Measurements from ENCODE around the gene UCN3. TPM values are rescaled to one million over a fixed set of nuclear protein-coding genes. Genes with fewer than 3 reads are reported as not detected.

UCN3 gene
- total and polyA plus RNA-seq, 9 of the 15 experiments (the other 6 are each of a cell fraction or from before 2014, with no cell fraction given), result not detected

DNA sequence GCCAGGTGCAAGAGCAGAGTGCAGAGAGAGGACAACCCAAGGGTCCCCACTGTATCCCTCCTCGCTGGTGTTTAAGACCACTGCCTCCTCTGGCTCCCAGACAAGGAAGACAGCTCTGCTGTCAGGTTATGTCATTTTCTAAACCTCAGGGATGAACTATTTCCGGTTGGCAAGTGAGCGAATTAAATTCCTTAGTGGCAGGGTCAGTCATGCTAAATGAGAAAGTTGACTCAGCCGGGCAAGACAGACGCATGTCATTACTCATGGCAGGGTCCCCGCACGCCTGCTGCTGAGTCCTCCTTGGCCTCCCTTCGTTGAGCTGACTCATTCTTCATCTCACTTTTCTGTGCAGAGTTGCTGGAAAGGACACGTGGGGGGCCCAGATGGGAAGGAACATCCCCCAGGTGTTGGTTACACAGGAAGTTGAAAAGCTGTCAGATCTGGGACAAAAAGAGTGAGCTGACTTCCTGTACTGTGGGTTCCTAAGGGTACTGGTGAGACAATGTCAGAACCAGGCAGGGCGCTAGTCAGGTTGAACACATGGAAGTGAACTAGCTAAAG is 47.1 kb upstream of the UCN3 start (continued):
- TF ChIP-seq ZKSCAN1 (IDR thresholded peaks at IDR 0.05; ENCODE audit: low read depth, low read length) (no peak), FOXP1 (CRISPR knock-in tag; IDR thresholded peaks at IDR 0.05) (no peak; the same call in 1 of the 2 replicates), ATF7 (IDR thresholded peaks at IDR 0.05) (peak; percentile 57; the same call in 1 of the 2 replicates), ZNF778 (CRISPR knock-in tag; IDR thresholded peaks at IDR 0.05) (no peak), POLR2A (conservative IDR thresholded peaks at IDR 0.05) (no peak), ZNF584 (CRISPR knock-in tag; IDR thresholded peaks at IDR 0.05; ENCODE audit: low read depth) (peak; percentile 72), DIDO1 (tag; IDR thresholded peaks at IDR 0.05; ENCODE audit: low read depth) (no peak), TEAD4 (IDR thresholded peaks at IDR 0.05; ENCODE audit: low read length) (peak; percentile 21; the same call in 1 of the 2 replicates), TEAD4 (CRISPR knock-in tag; IDR thresholded peaks at IDR 0.05; ENCODE audit: borderline replicate concordance) (no peak), CHD4 (IDR thresholded peaks at IDR 0.05; ENCODE audit: insufficient read depth, insufficient replicate concordance, low read depth, low read length, poor library complexity, severe bottlenecking) (no peak), MAFK (IDR thresholded peaks at IDR 0.05; ENCODE audit: low read length) (peak; percentile 81; the same call in 1 of the 2 replicates), ZNF583 (CRISPR knock-in tag; IDR thresholded peaks at IDR 0.05) (no peak), TAF15 (IDR thresholded peaks at IDR 0.05; ENCODE audit: low read depth, low read length) (no peak), ZNF707 (CRISPR knock-in tag; conservative IDR thresholded peaks at IDR 0.05) (no peak)
- TF ChIP-seq, protein P1, sequence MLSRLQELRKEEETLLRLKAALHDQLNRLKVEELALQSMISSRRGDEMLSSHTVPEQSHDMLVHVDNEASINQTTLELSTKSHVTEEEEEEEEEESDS (CRISPR knock-in tag; IDR thresholded peaks at IDR 0.05), result no peak
- TF ChIP-seq, protein P2, sequence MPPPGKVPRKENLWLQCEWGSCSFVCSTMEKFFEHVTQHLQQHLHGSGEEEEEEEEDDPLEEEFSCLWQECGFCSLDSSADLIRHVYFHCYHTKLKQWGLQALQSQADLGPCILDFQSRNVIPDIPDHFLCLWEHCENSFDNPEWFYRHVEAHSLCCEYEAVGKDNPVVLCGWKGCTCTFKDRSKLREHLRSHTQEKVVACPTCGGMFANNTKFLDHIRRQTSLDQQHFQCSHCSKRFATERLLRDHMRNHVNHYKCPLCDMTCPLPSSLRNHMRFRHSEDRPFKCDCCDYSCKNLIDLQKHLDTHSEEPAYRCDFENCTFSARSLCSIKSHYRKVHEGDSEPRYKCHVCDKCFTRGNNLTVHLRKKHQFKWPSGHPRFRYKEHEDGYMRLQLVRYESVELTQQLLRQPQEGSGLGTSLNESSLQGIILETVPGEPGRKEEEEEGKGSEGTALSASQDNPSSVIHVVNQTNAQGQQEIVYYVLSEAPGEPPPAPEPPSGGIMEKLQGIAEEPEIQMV (tag; conservative IDR thresholded peaks at IDR 0.05; ENCODE audit: low read depth), result no peak
- TF ChIP-seq, protein P3, sequence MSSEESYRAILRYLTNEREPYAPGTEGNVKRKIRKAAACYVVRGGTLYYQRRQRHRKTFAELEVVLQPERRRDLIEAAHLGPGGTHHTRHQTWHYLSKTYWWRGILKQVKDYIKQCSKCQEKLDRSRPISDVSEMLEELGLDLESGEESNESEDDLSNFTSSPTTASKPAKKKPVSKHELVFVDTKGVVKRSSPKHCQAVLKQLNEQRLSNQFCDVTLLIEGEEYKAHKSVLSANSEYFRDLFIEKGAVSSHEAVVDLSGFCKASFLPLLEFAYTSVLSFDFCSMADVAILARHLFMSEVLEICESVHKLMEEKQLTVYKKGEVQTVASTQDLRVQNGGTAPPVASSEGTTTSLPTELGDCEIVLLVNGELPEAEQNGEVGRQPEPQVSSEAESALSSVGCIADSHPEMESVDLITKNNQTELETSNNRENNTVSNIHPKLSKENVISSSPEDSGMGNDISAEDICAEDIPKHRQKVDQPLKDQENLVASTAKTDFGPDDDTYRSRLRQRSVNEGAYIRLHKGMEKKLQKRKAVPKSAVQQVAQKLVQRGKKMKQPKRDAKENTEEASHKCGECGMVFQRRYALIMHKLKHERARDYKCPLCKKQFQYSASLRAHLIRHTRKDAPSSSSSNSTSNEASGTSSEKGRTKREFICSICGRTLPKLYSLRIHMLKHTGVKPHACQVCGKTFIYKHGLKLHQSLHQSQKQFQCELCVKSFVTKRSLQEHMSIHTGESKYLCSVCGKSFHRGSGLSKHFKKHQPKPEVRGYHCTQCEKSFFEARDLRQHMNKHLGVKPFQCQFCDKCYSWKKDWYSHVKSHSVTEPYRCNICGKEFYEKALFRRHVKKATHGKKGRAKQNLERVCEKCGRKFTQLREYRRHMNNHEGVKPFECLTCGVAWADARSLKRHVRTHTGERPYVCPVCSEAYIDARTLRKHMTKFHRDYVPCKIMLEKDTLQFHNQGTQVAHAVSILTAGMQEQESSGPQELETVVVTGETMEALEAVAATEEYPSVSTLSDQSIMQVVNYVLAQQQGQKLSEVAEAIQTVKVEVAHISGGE (CRISPR knock-in tag; IDR thresholded peaks at IDR 0.05), result peak in 1 of 3 experiments; percentile 73; a peak in 2 of 6 replicates
- TF ChIP-seq, protein P4, sequence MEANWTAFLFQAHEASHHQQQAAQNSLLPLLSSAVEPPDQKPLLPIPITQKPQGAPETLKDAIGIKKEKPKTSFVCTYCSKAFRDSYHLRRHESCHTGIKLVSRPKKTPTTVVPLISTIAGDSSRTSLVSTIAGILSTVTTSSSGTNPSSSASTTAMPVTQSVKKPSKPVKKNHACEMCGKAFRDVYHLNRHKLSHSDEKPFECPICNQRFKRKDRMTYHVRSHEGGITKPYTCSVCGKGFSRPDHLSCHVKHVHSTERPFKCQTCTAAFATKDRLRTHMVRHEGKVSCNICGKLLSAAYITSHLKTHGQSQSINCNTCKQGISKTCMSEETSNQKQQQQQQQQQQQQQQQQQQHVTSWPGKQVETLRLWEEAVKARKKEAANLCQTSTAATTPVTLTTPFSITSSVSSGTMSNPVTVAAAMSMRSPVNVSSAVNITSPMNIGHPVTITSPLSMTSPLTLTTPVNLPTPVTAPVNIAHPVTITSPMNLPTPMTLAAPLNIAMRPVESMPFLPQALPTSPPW (CRISPR knock-in tag; IDR thresholded peaks at IDR 0.05), result peak; percentile 25; the same call in 1 of the 2 replicates
- TF ChIP-seq, protein P5, sequence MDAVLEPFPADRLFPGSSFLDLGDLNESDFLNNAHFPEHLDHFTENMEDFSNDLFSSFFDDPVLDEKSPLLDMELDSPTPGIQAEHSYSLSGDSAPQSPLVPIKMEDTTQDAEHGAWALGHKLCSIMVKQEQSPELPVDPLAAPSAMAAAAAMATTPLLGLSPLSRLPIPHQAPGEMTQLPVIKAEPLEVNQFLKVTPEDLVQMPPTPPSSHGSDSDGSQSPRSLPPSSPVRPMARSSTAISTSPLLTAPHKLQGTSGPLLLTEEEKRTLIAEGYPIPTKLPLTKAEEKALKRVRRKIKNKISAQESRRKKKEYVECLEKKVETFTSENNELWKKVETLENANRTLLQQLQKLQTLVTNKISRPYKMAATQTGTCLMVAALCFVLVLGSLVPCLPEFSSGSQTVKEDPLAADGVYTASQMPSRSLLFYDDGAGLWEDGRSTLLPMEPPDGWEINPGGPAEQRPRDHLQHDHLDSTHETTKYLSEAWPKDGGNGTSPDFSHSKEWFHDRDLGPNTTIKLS (IDR thresholded peaks at IDR 0.05; ENCODE audit: borderline replicate concordance, low read depth), result no peak
